AG09319 (cell line): Measurements from ENCODE around the gene FMR1.

Source experiments
- DNase-seq: peaks from one replicate; pipeline ENCODE4 v3.0.0-alpha.2; 2010; ENCODE audit warnings: low read depth; ENCODE audit errors: extremely low read depth
- CTCF ChIP-seq: IDR thresholded peaks from 2 replicates; pipeline ENCODE4 v1.5.1; 2011; ENCODE audit warnings: low read depth, mild to moderate bottlenecking, inconsistent platforms, low read length, moderate library complexity

FMR1 gene

GRCh38 chrX:147945286-147945685 is 33.6 kb downstream of the FMR1 start:
- no peak for DNase-seq
- no peak for TF ChIP-seq CTCF

- DNase-seq: no peak
- TF ChIP-seq CTCF: no peak
Measured at GRCh38 chrX:147948531-147948930, 36.8 kb downstream of the FMR1 start.

- TF ChIP-seq CTCF: no peak
- DNase-seq: no peak
Measured at GRCh38 chrX:147950352-147950751, 38.6 kb downstream of the FMR1 start.

DNA sequence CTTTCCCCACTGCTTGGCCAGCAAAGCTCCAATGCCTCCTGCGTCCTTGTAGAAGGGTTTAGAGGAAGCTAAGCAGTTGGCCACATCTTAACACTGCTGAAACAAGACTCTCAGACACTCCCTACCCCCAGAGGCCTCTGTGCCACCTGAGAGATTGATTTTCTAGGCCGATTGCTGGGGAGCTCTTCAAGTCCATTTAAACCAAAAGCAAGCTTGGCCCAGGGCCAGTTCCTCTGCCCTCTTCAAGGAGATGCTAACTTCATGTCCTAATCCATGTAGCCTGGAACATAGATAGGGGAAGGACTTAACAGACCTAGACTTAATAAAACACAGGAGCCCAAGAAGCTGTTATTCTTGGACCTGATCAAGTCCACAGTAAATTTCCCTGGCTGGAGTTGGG is 42.3 kb downstream of the FMR1 start:
- DNase-seq: no peak
- TF ChIP-seq CTCF: no peak

- TF ChIP-seq CTCF: no peak
- no peak for DNase-seq
Measured at GRCh38 chrX:147957291-147957690, 45.6 kb downstream of the FMR1 start.

DNA sequence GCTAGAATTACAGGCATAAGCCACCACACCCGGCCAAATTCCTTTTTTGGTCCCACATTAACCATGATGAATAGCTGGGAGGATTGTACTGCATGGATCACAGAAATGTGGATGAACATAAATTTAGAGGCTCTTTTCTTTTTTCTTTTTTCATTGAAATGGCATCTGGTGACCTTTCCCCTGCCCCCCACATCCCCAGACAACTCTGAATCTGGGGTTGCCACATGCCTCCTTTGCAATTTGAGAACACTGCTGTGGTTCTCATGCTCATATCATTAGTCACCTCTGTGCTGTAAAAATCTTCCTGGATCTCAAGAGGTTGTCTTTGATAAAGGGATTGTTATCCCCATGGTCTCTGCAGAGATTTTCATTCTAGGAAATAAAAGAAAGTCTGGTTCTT is 46.6 kb downstream of the FMR1 start:
- peak; percentile 10 for DNase-seq
- no peak for TF ChIP-seq CTCF

DNA sequence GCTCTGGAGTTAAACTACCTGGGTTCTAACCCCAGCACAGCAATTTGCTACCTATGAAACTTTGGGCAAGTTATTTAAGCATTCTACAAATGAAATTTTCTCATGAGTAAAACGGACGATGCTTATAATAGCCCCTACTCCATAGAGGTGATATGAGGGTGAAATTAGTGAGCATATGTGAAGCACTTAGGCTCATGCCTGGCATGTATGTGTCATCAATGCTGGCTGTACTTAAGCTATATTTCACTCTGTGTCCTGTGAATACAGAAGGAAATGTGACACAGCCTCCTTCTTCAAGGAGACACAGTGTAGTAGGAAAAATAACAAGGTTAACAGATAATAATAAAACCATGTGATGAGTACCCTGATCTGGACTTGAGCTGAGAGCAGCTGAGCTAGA is 49.0 kb downstream of the FMR1 start:
- no peak for DNase-seq
- no peak for TF ChIP-seq CTCF

DNA sequence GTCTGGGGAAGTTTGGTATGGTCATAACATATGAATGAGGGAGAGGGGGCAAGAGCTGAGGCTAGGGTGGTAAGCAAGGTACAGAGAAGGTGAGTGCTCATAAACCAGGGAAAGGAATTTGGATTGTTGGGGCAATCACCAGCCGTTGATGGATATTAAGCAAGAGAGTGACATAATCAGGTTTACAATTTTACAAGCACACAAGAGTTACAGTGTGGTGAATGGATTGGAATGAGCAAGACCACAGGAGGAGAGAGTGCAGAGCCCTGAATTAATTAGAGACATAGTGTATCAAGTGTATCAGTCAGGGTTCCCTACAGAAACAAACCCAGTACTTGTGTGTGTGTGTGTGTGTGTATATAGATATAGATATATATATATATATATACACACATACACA is 50.8 kb downstream of the FMR1 start:
- DNase-seq: no peak
- no peak for TF ChIP-seq CTCF
